Activated CD8-positive, alpha-beta T cell treated with anti-CD3 and anti-CD28 coated beads for 36 hours (primary cell): ENCODE measurements around the gene PFDN5. TPM values are rescaled to one million over a fixed set of nuclear protein-coding genes. Genes with fewer than 3 reads are reported as not detected.

ENCODE experiments used
- ATAC-seq: fragments of 200-7000 bp; cut with Tn5 transposase; one replicate; pipeline ENCODE4 v1.10.0; 2021; ENCODE audit warnings: mild to moderate bottlenecking, moderate library complexity
- CTCF ChIA-PET: fragments of 350-600 bp; sonication (Branson Sonifier 250); formaldehyde crosslinking; loops from one replicate; lab custom pipeline; 2021; ENCODE audit warnings: antibody characterized with exemption; lab: Charles Lee
- POLR2A ChIA-PET: fragments of 350-600 bp; sonication (Branson Sonifier 250); formaldehyde crosslinking; loops from one replicate; lab custom pipeline; 2021; ENCODE audit warnings: antibody characterized with exemption; lab: Charles Lee
- DNase-seq: peaks from one replicate; pipeline ENCODE4 v3.0.0-alpha.2; 2020
- H3K27ac Mint-ChIP-seq: one replicate; pipeline ENCODE4 v1.8.0; 2021; ENCODE audit warnings: mild to moderate bottlenecking, mixed read lengths
- H3K27me3 Mint-ChIP-seq: one replicate; pipeline ENCODE4 v1.8.0; 2021; ENCODE audit warnings: mixed read lengths
- H3K36me3 Mint-ChIP-seq: one replicate; pipeline ENCODE4 v1.8.0; 2021; ENCODE audit warnings: low read depth, mixed read lengths
- H3K4me1 Mint-ChIP-seq: one replicate; pipeline ENCODE4 v1.8.0; 2021; ENCODE audit warnings: low read depth, mixed read lengths
- H3K4me3 Mint-ChIP-seq: one replicate; pipeline ENCODE4 v1.8.0; 2021; ENCODE audit warnings: mild to moderate bottlenecking, moderate library complexity, mixed read lengths
- H3K9me3 Mint-ChIP-seq: one replicate; pipeline ENCODE4 v1.8.0; 2021; ENCODE audit warnings: mixed read lengths
- intact Hi-C: fragments of 100-400 bp; cut with micrococcal nuclease; formaldehyde crosslinking; loops from one replicate; pipeline ENCODE4 v1.10.0; 2022
- total RNA-seq, 2 experiments: library from RNA; stranded (reverse); gene quantifications; one replicate each; pipeline ENCODE4 v1.2.3, GENCODE V29; 2021
- TF ChIP-seq, protein P1 (sequence below): fragments of 200-600 bp; IDR thresholded peaks from one replicate; pipeline ENCODE4 v1.8.0; 2022; ENCODE audit warnings: antibody characterized with exemption, mild to moderate bottlenecking

Gene PFDN5
- total RNA-seq, 2 experiments from 2014 or later = 322 to 373 TPM

DNA sequence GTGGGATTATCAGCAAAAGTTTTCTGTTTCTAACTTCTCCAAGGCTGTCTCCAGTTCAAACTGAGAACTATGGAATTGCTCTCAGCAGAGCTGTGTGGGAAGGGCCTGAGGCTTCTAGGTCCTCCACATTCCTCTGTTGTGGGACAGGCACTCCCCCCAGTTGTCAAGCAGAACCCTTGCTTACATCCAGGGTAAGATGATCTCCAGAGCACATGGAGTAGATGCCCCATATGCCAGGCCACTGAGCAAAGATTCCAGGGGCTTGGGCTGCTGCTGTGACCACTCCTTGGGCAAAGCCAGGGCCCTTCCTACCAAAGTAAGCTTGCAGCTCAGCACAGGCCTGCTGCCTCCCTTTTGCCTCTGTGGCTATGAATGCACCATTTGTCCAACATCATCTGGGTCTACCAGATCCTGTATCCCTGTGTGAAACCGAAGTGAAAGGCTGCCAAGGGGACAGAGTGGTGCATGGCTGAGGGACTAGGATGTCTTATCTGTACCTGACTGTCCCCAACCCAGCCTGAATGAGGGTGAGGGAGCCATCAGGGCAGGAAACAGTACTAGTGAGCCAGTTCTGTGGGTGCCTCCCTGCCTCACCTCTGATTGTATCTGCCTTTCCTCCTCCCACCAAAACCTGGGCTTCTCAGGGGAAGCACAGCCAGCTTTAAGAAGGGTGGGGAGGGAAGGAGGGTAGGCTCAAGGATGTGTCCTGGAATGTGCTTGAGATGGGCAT, 40.4 kb upstream of the PFDN5 start:
- ChIA-PET POLR2A (interaction anchor here (0.9 to 1.6 kb wide), 3 partner anchors 66 to 163 kb away, joined by 3 to 6 read pairs (median 3); partner anchors contain the start of genes AAAS, CSAD and ZNF740), CTCF (interaction anchor here (0.9 to 6.4 kb wide), 5 partner anchors 12 to 43 kb away, joined by 3 to 100 read pairs (median 4); partner anchors contain the start of gene ESPL1)
- Mint-ChIP-seq H3K27me3 (no peaks in the 10 kb centered on the region), H3K36me3 (peaks cover 11% of the 10 kb centered on the region), H3K27ac (peak overlapping the region; percentile 49), H3K4me1 (peaks cover 45% of the 10 kb centered on the region), H3K4me3 (no peak overlapping the region), H3K9me3 (no peaks in the 10 kb centered on the region)
- intact Hi-C loops = no loop called here
- DNase-seq (no peak), ATAC-seq (no peak)
- TF ChIP-seq, protein P1, sequence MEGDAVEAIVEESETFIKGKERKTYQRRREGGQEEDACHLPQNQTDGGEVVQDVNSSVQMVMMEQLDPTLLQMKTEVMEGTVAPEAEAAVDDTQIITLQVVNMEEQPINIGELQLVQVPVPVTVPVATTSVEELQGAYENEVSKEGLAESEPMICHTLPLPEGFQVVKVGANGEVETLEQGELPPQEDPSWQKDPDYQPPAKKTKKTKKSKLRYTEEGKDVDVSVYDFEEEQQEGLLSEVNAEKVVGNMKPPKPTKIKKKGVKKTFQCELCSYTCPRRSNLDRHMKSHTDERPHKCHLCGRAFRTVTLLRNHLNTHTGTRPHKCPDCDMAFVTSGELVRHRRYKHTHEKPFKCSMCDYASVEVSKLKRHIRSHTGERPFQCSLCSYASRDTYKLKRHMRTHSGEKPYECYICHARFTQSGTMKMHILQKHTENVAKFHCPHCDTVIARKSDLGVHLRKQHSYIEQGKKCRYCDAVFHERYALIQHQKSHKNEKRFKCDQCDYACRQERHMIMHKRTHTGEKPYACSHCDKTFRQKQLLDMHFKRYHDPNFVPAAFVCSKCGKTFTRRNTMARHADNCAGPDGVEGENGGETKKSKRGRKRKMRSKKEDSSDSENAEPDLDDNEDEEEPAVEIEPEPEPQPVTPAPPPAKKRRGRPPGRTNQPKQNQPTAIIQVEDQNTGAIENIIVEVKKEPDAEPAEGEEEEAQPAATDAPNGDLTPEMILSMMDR = no peak

DNA sequence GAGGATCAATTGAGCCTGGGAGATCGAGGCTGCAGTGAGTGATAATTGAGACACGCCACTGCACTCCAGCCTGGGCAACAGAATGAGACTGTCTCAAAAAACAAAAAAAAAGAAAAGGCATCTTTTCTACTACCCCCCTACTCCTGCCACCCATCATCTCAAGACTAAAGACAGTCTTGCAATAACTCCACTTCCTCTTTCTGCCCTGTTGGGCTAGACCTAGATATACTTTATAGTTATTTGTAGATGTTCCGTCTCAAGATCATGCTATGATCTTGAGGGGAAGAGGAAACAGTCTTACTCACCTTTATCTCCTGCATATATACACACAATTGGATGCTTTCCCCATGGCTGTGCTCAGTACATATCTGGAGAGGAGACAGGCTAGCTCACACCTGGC, 39.3 kb upstream of the PFDN5 start:
- Mint-ChIP-seq H3K4me1 (peaks cover 44% of the 10 kb centered on the region), H3K9me3 (no peaks in the 10 kb centered on the region), H3K4me3 (no peak overlapping the region), H3K36me3 (peaks cover 11% of the 10 kb centered on the region), H3K27ac (peak overlapping the region; percentile 49), H3K27me3 (no peaks in the 10 kb centered on the region)
- CTCF ChIA-PET = interaction anchor here (1.0 to 6.4 kb wide), 6 partner anchors 11 to 157 kb away, joined by 3 to 55 read pairs (median 4); partner anchors contain the start of gene ESPL1
- no peak for ATAC-seq
- DNase-seq = no peak
- TF ChIP-seq, protein P1 = no peak
- intact Hi-C loops = no loop called here
- POLR2A ChIA-PET = interaction anchor here (1.6 to 1.8 kb wide), 3 partner anchors 11 to 76 kb away, joined by 6 to 12 read pairs (median 7); partner anchors contain the start of genes CSAD, ESPL1 and ZNF740

DNA sequence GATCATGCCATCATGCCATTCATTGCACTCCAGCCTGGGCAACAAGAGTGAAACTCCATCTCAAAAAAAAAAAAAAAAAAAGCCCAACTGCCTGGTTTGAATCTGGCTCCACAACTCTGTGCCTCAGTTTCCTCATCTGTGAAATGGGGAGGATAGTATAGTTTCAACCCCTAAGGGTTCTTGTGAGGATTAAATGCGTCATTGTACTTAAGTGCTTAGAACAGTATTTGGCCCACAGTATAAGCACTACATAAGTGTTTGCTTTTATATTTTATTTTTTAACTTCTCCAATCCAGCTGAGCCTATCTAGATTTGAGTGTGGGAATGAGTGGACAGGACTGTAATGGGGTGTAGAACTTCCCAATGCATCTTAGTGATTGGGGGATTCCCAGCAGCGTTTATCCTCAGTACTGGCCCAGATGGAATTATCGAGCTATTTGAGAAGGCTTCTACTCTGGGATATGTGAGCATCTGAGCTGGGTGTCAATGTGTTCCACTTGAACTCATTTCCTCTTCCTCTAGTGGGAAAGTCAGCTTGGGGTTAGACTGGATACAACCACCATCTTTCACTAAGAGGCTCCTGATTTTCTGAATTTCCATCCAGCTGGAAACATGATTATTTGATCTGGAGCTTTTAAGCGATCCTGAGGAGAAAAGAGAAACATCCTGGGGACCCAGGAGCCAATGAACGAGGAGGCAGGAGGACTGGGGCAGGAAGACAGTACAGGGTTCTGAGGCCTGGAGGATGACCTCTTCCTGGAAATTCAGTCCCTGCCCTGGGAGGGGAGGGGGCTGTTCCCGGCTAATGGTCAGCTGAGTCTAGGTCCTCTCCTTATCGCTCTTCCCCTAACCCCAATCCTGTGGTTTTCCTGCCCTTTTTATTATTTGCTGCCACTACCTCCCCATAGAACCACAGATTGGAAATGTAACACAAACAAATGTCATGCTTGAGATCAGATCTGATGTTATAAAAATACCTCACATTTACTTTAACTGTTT, 36.5 kb upstream of the PFDN5 start:
- no peak overlapping the region for H3K4me3 Mint-ChIP-seq
- DNase-seq = no peak

DNA sequence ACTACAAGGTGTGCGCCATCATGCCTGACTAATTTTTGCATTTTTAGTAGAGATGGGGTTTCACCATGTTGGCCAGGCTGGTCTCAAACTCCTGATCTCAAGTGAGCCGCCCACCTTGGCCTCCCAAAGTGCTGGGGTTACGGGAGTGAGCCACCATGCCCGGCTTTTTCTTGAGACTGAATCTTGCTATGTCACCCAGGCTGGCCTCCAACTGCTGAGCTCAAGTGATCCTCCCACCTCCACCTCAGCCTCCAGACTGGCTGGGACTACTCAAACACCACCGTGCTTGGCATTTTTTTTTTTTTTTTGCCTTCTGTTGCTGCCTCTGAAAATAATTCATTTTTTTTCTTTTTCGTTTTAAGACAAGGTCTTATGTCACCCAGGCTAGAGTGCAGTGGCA, 35.5 kb upstream of the PFDN5 start:
- intact Hi-C loops = no loop called here
- TF ChIP-seq, protein P1 = no peak
- Mint-ChIP-seq H3K4me3 (no peak overlapping the region), H3K27me3 (no peaks in the 10 kb centered on the region), H3K4me1 (peaks cover 21% of the 10 kb centered on the region), H3K9me3 (no peaks in the 10 kb centered on the region), H3K36me3 (peaks cover 2% of the 10 kb centered on the region), H3K27ac (no peak overlapping the region)
- ChIA-PET POLR2A (no interaction called here), CTCF (interaction anchor here (1.0 to 2.1 kb wide), 3 partner anchors 36 to 62 kb away, joined by 3 to 7 read pairs (median 5); partner anchors contain the start of genes AAAS and PFDN5)
- no peak for DNase-seq
- ATAC-seq = no peak

More for the DNA sequence above, 36.5 kb upstream of the PFDN5 start:
- ChIA-PET POLR2A (interaction anchor here (1.0 kb wide), 1 partner anchor 8 kb away, joined by 6 read pairs; no protein-coding TSS in a partner anchor), CTCF (interaction anchor here (1.0 to 2.9 kb wide), 7 partner anchors 9 to 99 kb away, joined by 3 to 11 read pairs (median 5); partner anchors contain the start of genes AAAS, ESPL1 and PFDN5)
- Mint-ChIP-seq H3K9me3 (no peaks in the 10 kb centered on the region), H3K27ac (no peak overlapping the region), H3K36me3 (peaks cover 4% of the 10 kb centered on the region), H3K27me3 (no peaks in the 10 kb centered on the region), H3K4me1 (peaks cover 26% of the 10 kb centered on the region)
- intact Hi-C loops = no loop called here
- ATAC-seq = no peak
- TF ChIP-seq, protein P1 = no peak
